A673 (cell line): ENCODE results near the gene EXOG. TPM values are rescaled to one million over a fixed set of nuclear protein-coding genes. Genes with fewer than 3 reads are reported as not detected.

Experiments used
- BruUV-seq: library from RNA; stranded (reverse); fragments of 400-500 nt; replicated peaks from 2 replicates; lab custom pipeline; 2021; lab: Mats Ljungman, UMichigan
- CTCF ChIA-PET: fragments of 300-600 bp; sonication (Branson Sonifier 250); formaldehyde crosslinking; loops from one replicate; lab custom pipeline; 2022; ENCODE audit warnings: antibody characterized with exemption; lab: Charles Lee
- POLR2A ChIA-PET: fragments of 300-600 bp; sonication (Branson Sonifier 250); formaldehyde crosslinking; loops from one replicate; lab custom pipeline; 2022; ENCODE audit warnings: antibody characterized with exemption; ENCODE audit not compliant: low non-redundant PET; lab: Charles Lee
- DNase-seq: peaks from one replicate; pipeline ENCODE4 v3.0.0-alpha.2; 2015; ENCODE audit warnings: low spot score
- H3K27ac ChIP-seq: fragments of 200-600 bp; sonication (generic); 2 replicates; pipeline ENCODE4 v1.5.1; 2016; ENCODE audit warnings: mixed run types, low read depth, mild to moderate bottlenecking, mixed read lengths, antibody characterized with exemption, low read length; ENCODE audit not compliant: poor library complexity, severe bottlenecking
- H3K27me3 ChIP-seq: fragments of 200-600 bp; sonication (generic); replicated peaks from 2 replicates; pipeline ENCODE4 v1.6.1; 2017; ENCODE audit warnings: mixed run types, low read depth, mild to moderate bottlenecking, mixed read lengths, antibody characterized with exemption, low read length; ENCODE audit not compliant: insufficient read depth, poor library complexity
- H3K36me3 ChIP-seq: fragments of 200-600 bp; sonication (generic); 2 replicates; pipeline ENCODE4 v1.6.1; 2016; ENCODE audit warnings: mixed run types, mild to moderate bottlenecking, mixed read lengths, antibody characterized with exemption, low read length; ENCODE audit not compliant: insufficient read depth, poor library complexity, severe bottlenecking
- H3K4me1 ChIP-seq: fragments of 200-600 bp; sonication (generic); 2 replicates; pipeline ENCODE4 v1.6.1; 2017; ENCODE audit warnings: mixed run types, mild to moderate bottlenecking, mixed read lengths, antibody characterized with exemption, low read length; ENCODE audit not compliant: insufficient read depth, poor library complexity, severe bottlenecking
- H3K4me3 ChIP-seq: fragments of 200-600 bp; sonication (generic); 2 replicates; pipeline ENCODE4 v1.5.1; 2016; ENCODE audit warnings: low read depth, mixed run types, mild to moderate bottlenecking, mixed read lengths, low read length; ENCODE audit not compliant: poor library complexity, severe bottlenecking
- H3K9me3 ChIP-seq: fragments of 200-600 bp; sonication (generic); 2 replicates; pipeline ENCODE4 v1.6.1; 2016; ENCODE audit warnings: mixed run types, low read depth, mild to moderate bottlenecking, mixed read lengths, antibody characterized with exemption, low read length; ENCODE audit not compliant: poor library complexity, severe bottlenecking
- CTCF ChIP-seq: fragments of 300-800, 200-600 bp; sonication (generic); conservative IDR thresholded peaks from 2 replicates; pipeline ENCODE4 v1.5.1; 2017; ENCODE audit warnings: low read depth, mild to moderate bottlenecking, antibody characterized with exemption, low read length, moderate library complexity, mixed read lengths
- EZH2 ChIP-seq: fragments of 200-600 bp; sonication (generic); IDR thresholded peaks from 2 replicates; pipeline ENCODE4 v1.6.1; 2017; ENCODE audit warnings: borderline replicate concordance, low read depth, mild to moderate bottlenecking, mixed read lengths, antibody characterized with exemption, low read length; ENCODE audit not compliant: poor library complexity, severe bottlenecking
- intact Hi-C: fragments of 100-400 bp; cut with micrococcal nuclease; formaldehyde crosslinking; loops from one replicate; pipeline ENCODE4 v1.10.0; 2022; ENCODE audit not compliant: unreplicated experiment
- total RNA-seq: library from RNA; stranded (reverse); gene quantifications from 2 replicates; pipeline ENCODE4 v1.2.3, GENCODE V29; 2021

EXOG gene
- total RNA-seq, 1 experiment from 2014 or later, result 12.4 TPM

DNA sequence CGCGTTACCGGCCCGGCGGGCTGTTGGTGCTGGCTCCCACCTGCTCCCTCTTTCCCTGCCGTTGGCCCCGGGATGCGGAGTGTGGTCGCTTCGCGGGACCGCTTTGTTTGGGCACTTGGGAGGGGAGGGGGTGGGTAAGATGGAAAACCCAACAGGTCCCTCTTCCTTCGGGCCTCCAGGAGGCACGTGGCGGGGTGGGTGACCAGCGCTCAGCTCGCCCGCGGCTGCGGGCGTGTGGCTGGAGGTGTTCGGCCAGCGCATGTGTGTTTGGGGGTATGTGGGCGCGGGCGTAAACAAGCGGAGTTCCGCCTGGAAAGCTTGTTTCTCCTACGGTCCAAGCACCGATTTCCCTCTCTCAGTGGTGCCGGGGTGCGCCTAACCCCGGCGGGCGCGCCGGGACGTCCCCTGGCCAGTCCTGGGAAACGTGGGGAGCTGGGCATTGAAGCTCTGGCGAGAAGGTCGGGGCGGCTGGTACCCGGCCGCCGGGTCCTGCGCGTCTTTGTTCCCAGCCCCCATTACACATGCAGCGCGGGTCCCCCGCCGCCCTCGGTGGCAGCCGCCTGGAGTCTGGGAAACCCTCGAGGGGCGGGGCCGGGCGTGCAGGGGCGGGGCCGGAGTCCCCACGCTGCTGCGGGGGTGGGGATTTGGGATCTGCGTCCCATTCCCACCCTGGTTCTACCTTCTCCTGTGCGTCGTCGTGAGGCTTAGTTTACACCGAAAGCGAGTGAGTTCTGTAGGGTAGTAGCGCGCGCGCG lies 41.1 kb upstream of the EXOG start:
- intact Hi-C loops, result no loop called here
- no peak for TF ChIP-seq EZH2
- no peak for TF ChIP-seq CTCF
- BruUV-seq, result no TSS peak
- H3K27ac ChIP-seq, result peak overlapping the region; percentile 87
- ChIA-PET CTCF (no interaction called here), POLR2A (no interaction called here)
- DNase-seq, result peak; percentile 76
- no peaks in the 10 kb centered on the region for H3K36me3 ChIP-seq
- no peaks in the 10 kb centered on the region for H3K9me3 ChIP-seq
- no peaks in the 10 kb centered on the region for H3K27me3 ChIP-seq
- H3K4me1 ChIP-seq, result no peaks in the 10 kb centered on the region
- peak overlapping the region; percentile 63 for H3K4me3 ChIP-seq

DNA sequence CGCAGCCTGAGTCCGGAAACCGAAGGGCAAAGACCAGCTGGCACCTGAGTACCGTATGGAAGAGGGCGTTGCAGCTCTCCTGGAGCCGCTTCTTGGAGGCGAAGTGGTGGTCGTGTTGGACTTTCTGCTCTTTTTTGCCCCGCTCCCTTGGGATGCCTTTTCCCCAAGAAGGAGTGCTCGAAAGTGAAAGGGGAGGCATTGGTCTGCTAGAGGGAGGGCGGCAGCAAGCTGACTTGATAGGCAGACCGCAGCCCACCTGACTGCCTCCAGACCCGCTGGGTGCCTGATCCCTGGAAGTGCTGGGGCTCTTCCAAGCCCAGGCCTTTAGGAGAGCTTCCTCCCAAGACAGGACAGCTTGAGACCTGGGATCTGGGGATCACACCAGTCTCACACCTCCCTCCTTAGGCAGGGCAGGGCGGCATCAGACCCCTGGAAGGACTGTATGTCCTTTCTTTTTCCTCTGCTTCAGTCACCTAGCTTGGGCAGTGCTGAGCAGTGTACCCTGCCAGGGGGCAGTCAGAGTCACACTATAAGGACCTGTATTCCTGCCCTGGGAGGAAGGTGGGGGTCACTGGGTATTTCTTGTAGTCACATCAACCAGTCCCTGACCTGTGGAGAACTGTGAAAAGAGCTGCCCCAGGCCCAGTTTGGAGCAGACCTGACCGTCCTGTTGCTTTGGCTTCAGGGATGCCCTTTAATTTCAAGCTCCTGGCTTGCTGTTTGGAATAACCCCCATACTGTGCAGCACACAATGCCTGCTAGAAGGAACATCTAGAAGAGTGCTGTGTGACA lies 40.3 kb upstream of the EXOG start:
- Histone ChIP-seq H3K4me3 (peak overlapping the region; percentile 63), H3K27ac (no peak overlapping the region), H3K27me3 (no peaks in the 10 kb centered on the region), H3K9me3 (no peaks in the 10 kb centered on the region), H3K4me1 (no peaks in the 10 kb centered on the region), H3K36me3 (no peaks in the 10 kb centered on the region)
- no peak for DNase-seq
- CTCF ChIA-PET, result no interaction called here
- intact Hi-C loops, result no loop called here
- no TSS peak for BruUV-seq
- POLR2A ChIA-PET, result no interaction called here
- TF ChIP-seq CTCF (no peak), EZH2 (no peak)

- intact Hi-C loops, result no loop called here
- H3K36me3 ChIP-seq, result no peaks in the 10 kb centered on the region
- no peak overlapping the region for H3K4me3 ChIP-seq
- H3K9me3 ChIP-seq, result no peaks in the 10 kb centered on the region
- DNase-seq, result no peak
- BruUV-seq, result no TSS peak
- H3K4me1 ChIP-seq, result no peaks in the 10 kb centered on the region
- CTCF ChIA-PET, result no interaction called here
- TF ChIP-seq EZH2 (no peak), CTCF (no peak)
- H3K27me3 ChIP-seq, result no peaks in the 10 kb centered on the region
- POLR2A ChIA-PET, result no interaction called here
- no peak overlapping the region for H3K27ac ChIP-seq
Observed at GRCh38 chr3:38457111-38458003, 38.8 kb upstream of the EXOG start.
